Trophoblast cell (in vitro differentiated cells and primary cell): ENCODE data around the gene TACC2.
"Not testable (repeated sequence)": the region's sequence is repeated elsewhere in the genome, so short reads cannot be mapped to it uniquely, and the experiment has no call there.

Source experiments
- DNase-seq, 2 donors: peaks; one replicate each; pipeline ENCODE4 v3.0.0-alpha.2; 2016
- H2AFZ ChIP-seq: 2 replicates; pipeline ENCODE4 v1.6.1; 2013; ENCODE audit warnings: low read length, moderate library complexity, mild to moderate bottlenecking; ENCODE audit not compliant: insufficient read depth, poor library complexity
- H2AK5ac ChIP-seq: 2 replicates; pipeline ENCODE4 v1.6.1; 2013; ENCODE audit warnings: mild to moderate bottlenecking, low read length
- H2BK120ac ChIP-seq: 2 replicates; pipeline ENCODE4 v1.6.1; 2013; ENCODE audit warnings: low read length, mild to moderate bottlenecking, moderate library complexity; ENCODE audit not compliant: insufficient read depth, poor library complexity
- H2BK12ac ChIP-seq: 2 replicates; pipeline ENCODE4 v1.6.1; 2013; ENCODE audit warnings: mild to moderate bottlenecking, low read length, moderate library complexity
- H2BK5ac ChIP-seq: 2 replicates; pipeline ENCODE4 v1.6.1; 2013; ENCODE audit warnings: low read length, low read depth, moderate library complexity, mild to moderate bottlenecking; ENCODE audit not compliant: poor library complexity
- H3K14ac ChIP-seq: 2 replicates; pipeline ENCODE4 v1.6.1; 2013; ENCODE audit warnings: mild to moderate bottlenecking, low read length
- H3K18ac ChIP-seq: 2 replicates; pipeline ENCODE4 v1.6.1; 2013; ENCODE audit warnings: mild to moderate bottlenecking, low read length
- H3K23ac ChIP-seq: 2 replicates; pipeline ENCODE4 v1.6.1; 2013; ENCODE audit warnings: low read length
- H3K27ac ChIP-seq: 2 replicates; pipeline ENCODE4 v1.5.1; 2013; ENCODE audit warnings: low read depth, mild to moderate bottlenecking, inconsistent platforms, low read length, moderate library complexity
- H3K27me3 ChIP-seq: 2 replicates; pipeline ENCODE4 v1.6.1; 2013; ENCODE audit warnings: inconsistent platforms, mild to moderate bottlenecking, low read length, moderate library complexity; ENCODE audit not compliant: insufficient read depth
- H3K36me3 ChIP-seq, 2 experiments: 1 replicate in 1 of 2; 2 replicates in 1 of 2; pipeline ENCODE4 v1.6.1; 2013; ENCODE audit warnings: low read length in 2 of 2, mild to moderate bottlenecking in 2 of 2, moderate library complexity in 1 of 2; ENCODE audit not compliant: insufficient read depth in 2 of 2, control insufficient read depth in 1 of 2
- H3K4ac ChIP-seq: 2 replicates; pipeline ENCODE4 v1.6.1; 2013; ENCODE audit warnings: low read depth, mild to moderate bottlenecking, low read length, moderate library complexity
- H3K4me1 ChIP-seq, 2 experiments: 1 replicate in 1 of 2; 2 replicates in 1 of 2; pipeline ENCODE4 v1.6.1; 2013; ENCODE audit warnings: low read length in 2 of 2, mild to moderate bottlenecking in 2 of 2, moderate library complexity in 1 of 2; ENCODE audit not compliant: insufficient read depth in 2 of 2, control insufficient read depth in 1 of 2
- H3K4me2 ChIP-seq: 2 replicates; pipeline ENCODE4 v1.6.1; 2013; ENCODE audit warnings: inconsistent platforms, mild to moderate bottlenecking, low read length, moderate library complexity
- H3K4me3 ChIP-seq: 2 replicates; pipeline ENCODE4 v1.5.1; 2013; ENCODE audit warnings: mild to moderate bottlenecking, low read depth, low read length, inconsistent platforms
- H3K79me1 ChIP-seq: one replicate; pipeline ENCODE4 v1.6.1; 2013; ENCODE audit warnings: low read length
- H3K79me2 ChIP-seq: 2 replicates; pipeline ENCODE4 v1.6.1; 2013; ENCODE audit warnings: low read length, mild to moderate bottlenecking; ENCODE audit not compliant: control insufficient read depth, insufficient read depth, poor library complexity
- H3K9ac ChIP-seq: 2 replicates; pipeline ENCODE4 v1.6.1; 2013; ENCODE audit warnings: mild to moderate bottlenecking, low read length
- H3K9me3 ChIP-seq: 2 replicates; pipeline ENCODE4 v1.6.1; 2013; ENCODE audit warnings: low read depth, mild to moderate bottlenecking, control low read depth, inconsistent platforms, low read length; ENCODE audit not compliant: insufficient read depth
- H4K12ac ChIP-seq: 2 replicates; pipeline ENCODE4 v1.6.1; 2013; ENCODE audit warnings: low read depth, mild to moderate bottlenecking, low read length, moderate library complexity
- H4K8ac ChIP-seq: 2 replicates; pipeline ENCODE4 v1.6.1; 2013; ENCODE audit warnings: low read depth, mild to moderate bottlenecking, low read length, moderate library complexity
- H4K91ac ChIP-seq: one replicate; pipeline ENCODE4 v1.6.1; 2013; ENCODE audit warnings: low read depth, mild to moderate bottlenecking, low read length, moderate library complexity
- WGBS: extraction: QIAGEN DNeasy Blood & Tissue Kit; methylation state at CpG from one replicate; pipeline ENCODE4 v1.1.7; 2013; ENCODE audit warnings: missing lambda C conversion rate; ENCODE audit not compliant: insufficient read length, insufficient coverage; ENCODE audit errors: extremely low coverage; 5-methylcytosine and 5-hydroxymethylcytosine counted together

The TACC2 gene

DNA sequence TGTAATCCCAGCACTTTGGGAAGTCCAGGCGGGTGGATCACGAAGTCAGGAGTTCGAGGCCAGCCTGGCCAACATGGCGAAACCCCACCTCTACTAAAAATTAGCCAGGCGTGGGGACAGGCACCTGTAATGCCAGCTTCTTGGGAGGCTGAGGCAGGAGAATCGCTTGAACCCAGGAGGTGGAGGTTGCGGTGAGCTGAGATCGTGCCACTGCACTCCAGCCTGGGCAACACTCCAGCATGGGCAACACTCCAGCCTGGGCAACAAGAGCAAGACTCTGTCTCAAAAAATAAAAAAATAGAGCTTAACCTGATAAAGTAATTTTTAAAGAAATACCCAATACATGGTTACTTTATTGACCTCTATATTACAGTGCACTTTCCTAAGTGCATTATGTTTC is 19.9 kb upstream of the TACC2 start:
- H3K79me1 ChIP-seq, H3K23ac ChIP-seq, H2AK5ac ChIP-seq, H3K9ac ChIP-seq, H3K4me3 ChIP-seq, H3K9me3 ChIP-seq, DNase-seq, H2AFZ ChIP-seq, H3K4me1 ChIP-seq, H3K4me2 ChIP-seq, H2BK5ac ChIP-seq, H2BK120ac ChIP-seq, H2BK12ac ChIP-seq, H3K18ac ChIP-seq, H3K4ac ChIP-seq, H3K27ac ChIP-seq, H3K27me3 ChIP-seq, H4K8ac ChIP-seq, H3K14ac ChIP-seq, H4K91ac ChIP-seq, H3K79me2 ChIP-seq, H4K12ac ChIP-seq: not testable (repeated sequence)
- peaks cover 16% of the 10 kb centered on the region in 2 experiments for H3K36me3 ChIP-seq
- no CpG with 5 or more reads among the region's 8 CpGs for WGBS

DNA sequence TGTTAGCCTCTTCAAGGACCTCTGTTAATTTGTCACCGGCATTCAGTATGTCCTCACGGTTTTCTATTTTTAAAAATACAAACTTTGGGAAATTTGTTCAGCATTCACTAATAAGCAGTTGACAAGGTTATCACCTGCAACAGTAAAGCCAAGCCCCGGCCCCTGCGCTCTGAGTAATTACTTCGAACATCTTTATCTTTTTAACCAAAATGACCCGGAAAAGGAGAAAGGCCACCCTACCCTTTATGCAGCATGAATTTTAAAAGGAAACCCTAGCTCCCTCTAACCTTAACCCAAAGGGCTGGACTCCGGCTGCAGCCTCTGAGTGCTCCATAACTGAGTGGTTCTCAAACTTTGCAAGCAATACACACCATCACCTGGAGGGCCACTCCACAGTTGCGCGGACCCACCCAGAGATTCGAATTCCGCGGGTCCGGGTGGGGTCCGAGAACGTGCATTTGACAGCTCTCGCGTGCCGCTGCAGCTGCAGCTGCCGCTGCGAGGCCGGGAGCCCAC is 14.9 kb upstream of the TACC2 start:
- H3K4me2 ChIP-seq = peak overlapping the region; percentile 82
- peak overlapping the region; percentile 93 for H3K9ac ChIP-seq
- no peak overlapping the region for H4K8ac ChIP-seq
- peak overlapping the region; percentile 92 for H2AFZ ChIP-seq
- H2AK5ac ChIP-seq = no peak overlapping the region
- DNase-seq = no peak
- no peak overlapping the region for H3K23ac ChIP-seq
- H3K4me3 ChIP-seq = peak overlapping the region; percentile 82
- peaks cover 19% of the 10 kb centered on the region for H3K9me3 ChIP-seq
- no peak overlapping the region for H3K18ac ChIP-seq
- H3K4me1 ChIP-seq = peaks cover 3 to 6% of the 10 kb centered on the region in 2 experiments
- no CpG with 5 or more reads among the region's 21 CpGs for WGBS
- H2BK120ac ChIP-seq = no peak overlapping the region
- H4K12ac ChIP-seq = no peak overlapping the region
- H3K79me1 ChIP-seq = peaks cover 3% of the 10 kb centered on the region
- no peak overlapping the region for H2BK12ac ChIP-seq
- no peak overlapping the region for H2BK5ac ChIP-seq
- no peak overlapping the region for H3K27ac ChIP-seq
- H3K79me2 ChIP-seq = peaks cover 3% of the 10 kb centered on the region
- H3K27me3 ChIP-seq = no peaks in the 10 kb centered on the region
- no peak overlapping the region for H3K4ac ChIP-seq
- H4K91ac ChIP-seq = no peak overlapping the region
- peaks cover 4 to 5% of the 10 kb centered on the region in 2 experiments for H3K36me3 ChIP-seq
- no peak overlapping the region for H3K14ac ChIP-seq

DNA sequence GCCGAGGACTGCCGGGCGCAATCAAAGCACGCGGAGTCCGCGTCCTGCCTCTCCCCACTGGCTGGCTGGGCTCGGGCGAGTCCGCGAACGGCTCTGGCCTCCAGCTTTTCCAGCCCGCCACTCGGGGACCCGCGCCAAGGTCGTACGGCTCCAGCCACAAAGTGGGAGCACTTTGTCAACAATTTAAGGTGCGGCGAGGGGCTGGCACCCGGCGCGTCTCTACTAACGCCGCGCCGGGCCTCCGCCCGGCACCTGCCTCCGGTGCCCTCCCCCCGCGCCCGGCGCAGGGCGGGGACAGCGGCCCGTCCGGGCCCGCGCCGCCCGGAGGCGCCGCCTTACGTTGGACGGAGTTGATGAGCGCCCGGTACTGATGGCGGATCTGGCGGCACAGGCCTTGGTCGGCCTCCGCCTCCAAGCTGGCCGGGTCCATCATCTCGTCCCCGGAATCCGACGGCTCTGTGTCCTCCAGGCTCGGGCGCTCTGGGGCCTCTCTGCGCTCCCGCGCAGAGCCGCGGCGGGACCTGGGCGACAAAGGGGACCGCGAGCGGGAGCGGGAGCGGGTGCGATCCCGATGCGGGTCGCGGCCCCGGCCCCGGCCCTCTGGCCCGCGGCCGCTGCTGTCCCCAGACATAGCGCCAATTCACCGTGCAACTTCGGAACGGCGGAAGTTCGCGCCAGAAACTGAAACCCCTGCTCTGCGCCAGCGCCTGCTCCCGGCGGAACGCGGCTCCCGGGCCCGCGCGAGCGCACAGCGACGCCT is 14.2 kb upstream of the TACC2 start, which contains the start of gene NSMCE4A:
TSS of gene NSMCE4A (minus strand) at position 683 of the 760 bp plus-strand sequence. CDS start at position 631, 52 bp downstream.
- peaks cover 3 to 6% of the 10 kb centered on the region in 2 experiments for H3K4me1 ChIP-seq

DNA sequence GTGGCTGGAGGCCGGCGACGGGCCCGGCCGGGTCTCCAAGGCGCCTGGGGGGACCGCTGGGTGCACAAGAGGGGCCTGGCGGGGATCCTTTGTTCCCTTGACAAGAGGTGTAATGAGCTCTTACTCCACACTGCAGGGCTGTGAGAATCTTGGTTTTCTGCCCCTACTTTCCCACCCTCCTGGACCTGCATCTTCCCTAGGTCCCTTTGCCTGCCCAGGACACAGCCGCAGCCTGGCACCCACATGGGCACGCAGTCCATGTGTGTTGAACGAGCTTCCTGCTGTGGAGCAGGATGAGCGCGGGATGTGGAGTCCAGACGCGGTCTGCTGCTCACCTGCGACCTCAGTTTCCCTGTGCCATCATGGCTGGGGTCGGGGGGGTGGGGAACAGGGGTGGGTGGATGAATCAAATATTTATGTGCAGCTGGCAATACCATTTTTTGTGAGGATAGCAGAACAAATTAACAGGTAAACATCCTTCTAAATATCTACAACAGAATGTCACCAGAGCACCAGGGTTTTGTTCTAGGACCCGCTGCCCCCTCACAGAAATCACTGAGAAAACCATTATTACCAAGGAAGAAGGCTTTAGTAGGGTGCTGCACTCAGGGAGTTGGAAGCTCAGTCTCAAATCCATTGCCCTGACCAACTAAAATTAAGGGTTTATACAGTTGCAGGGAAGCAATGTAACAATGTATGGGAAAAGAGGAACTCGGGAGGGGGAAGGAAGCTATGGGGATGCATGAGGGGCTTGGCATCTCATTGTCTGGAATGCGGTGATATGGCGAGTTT is 13.5 kb upstream of the TACC2 start:
- Histone ChIP-seq H2AFZ (peak overlapping the region; percentile 92), H3K36me3 (peaks cover under 1 to 2% of the 10 kb centered on the region in 2 experiments), H3K79me1 (peaks cover 3% of the 10 kb centered on the region), H3K18ac (peak overlapping the region; percentile 12), H2BK12ac (no peak overlapping the region), H2AK5ac (no peak overlapping the region), H3K27me3 (no peaks in the 10 kb centered on the region), H3K23ac (no peak overlapping the region), H3K14ac (no peak overlapping the region), H3K4ac (no peak overlapping the region), H4K8ac (peak overlapping the region; percentile 91), H3K79me2 (peaks cover 3% of the 10 kb centered on the region), H3K4me3 (peak overlapping the region; percentile 82), H4K12ac (no peak overlapping the region), H3K27ac (no peak overlapping the region), H3K9ac (no peak overlapping the region), H2BK5ac (no peak overlapping the region), H3K4me1 (peaks cover 3 to 6% of the 10 kb centered on the region in 2 experiments), H4K91ac (no peak overlapping the region), H3K9me3 (peaks cover 19% of the 10 kb centered on the region), H3K4me2 (peak overlapping the region; percentile 82), H2BK120ac (no peak overlapping the region)
- no peak for DNase-seq
- WGBS = no CpG with 5 or more reads among the region's 21 CpGs

More for the DNA sequence above, 14.2 kb upstream of the TACC2 start, which contains the start of gene NSMCE4A:
- peak within 1 kb of the TSS; percentile 91 for H4K8ac ChIP-seq
- no CpG with 5 or more reads among the region's 101 CpGs for WGBS
- H4K91ac ChIP-seq = peak within 1 kb of the TSS; percentile 73
- H3K9ac ChIP-seq = peak within 1 kb of the TSS; percentile 93
- H2AK5ac ChIP-seq = no peak within 1 kb of the TSS
- peaks cover 19% of the 10 kb centered on the region for H3K9me3 ChIP-seq
- no peak within 1 kb of the TSS for H2BK12ac ChIP-seq
- no peaks in the 10 kb centered on the region for H3K27me3 ChIP-seq
- H3K27ac ChIP-seq = peak within 1 kb of the TSS; percentile 73
- peaks cover 3% of the 10 kb centered on the region for H3K79me1 ChIP-seq
- peak within 1 kb of the TSS; percentile 39 for H3K4ac ChIP-seq
- DNase-seq = peak; percentile 60 to 75
- peaks cover 2 to 5% of the 10 kb centered on the region in 2 experiments for H3K36me3 ChIP-seq
- peak within 1 kb of the TSS; percentile 55 for H2BK120ac ChIP-seq
- peak within 1 kb of the TSS; percentile 75 for H3K14ac ChIP-seq
- peak within 1 kb of the TSS; percentile 82 for H3K4me3 ChIP-seq
- no peak within 1 kb of the TSS for H3K23ac ChIP-seq
- peak within 1 kb of the TSS; percentile 82 for H3K4me2 ChIP-seq
- H4K12ac ChIP-seq = peak within 1 kb of the TSS; percentile 90
- H2BK5ac ChIP-seq = no peak within 1 kb of the TSS
- peak within 1 kb of the TSS; percentile 92 for H2AFZ ChIP-seq
- H3K18ac ChIP-seq = peak within 1 kb of the TSS; percentile 73
- peaks cover 3% of the 10 kb centered on the region for H3K79me2 ChIP-seq
